Kidney (tissue), 14 donors: ENCODE results near the gene PPP2R2C. TPM values are rescaled to one million over a fixed set of nuclear protein-coding genes. Genes with fewer than 3 reads are reported as not detected.
A peak's percentile ranks its signal among the peaks of the same experiment; 100 is the strongest.

ENCODE experiments used
- DNase-seq, 5 donors: peaks; one replicate each; pipeline ENCODE4 v3.0.0-alpha.2; 2013 to 2020
- FAIRE-seq: peaks from 2 replicates; lab custom pipeline; 2012; peaks lifted over from hg19 to GRCh38; lab: Jason Lieb, UNC
- H3K27ac ChIP-seq, 2 donors: one replicate each; pipeline ENCODE4 v1.7.0; 2013; ENCODE audit warnings: low read depth in 2 of 2, low read length in 2 of 2, inconsistent platforms in 1 of 2
- H3K27me3 ChIP-seq: one replicate; pipeline ENCODE4 v1.7.1; 2013; ENCODE audit warnings: low read length, inconsistent platforms; ENCODE audit not compliant: control insufficient read depth, insufficient read depth
- H3K36me3 ChIP-seq, 3 donors: one replicate each; pipeline versions ENCODE4 v1.7.0 to v1.7.1; 2013; ENCODE audit warnings: low read length in 3 of 3, control low read depth in 1 of 3, inconsistent platforms in 1 of 3; ENCODE audit not compliant: insufficient read depth in 3 of 3, control insufficient read depth in 2 of 3
- H3K4me1 ChIP-seq, 3 donors: one replicate each; pipeline versions ENCODE4 v1.7.0 to v1.7.1; 2013; ENCODE audit warnings: low read length in 3 of 3, inconsistent platforms in 1 of 3, low read depth in 1 of 3; ENCODE audit not compliant: control insufficient read depth in 2 of 3, insufficient read depth in 2 of 3
- H3K4me3 ChIP-seq, 3 donors: one replicate each; pipeline versions ENCODE4 v1.7.0 to v1.8.1; 2013; ENCODE audit warnings: low read length in 3 of 3, control low read depth in 1 of 3, inconsistent platforms in 1 of 3
- H3K9ac ChIP-seq, 3 donors: one replicate each; pipeline versions ENCODE4 v1.7.0 to v1.7.1; 2013; ENCODE audit warnings: low read length in 3 of 3, control low read depth in 1 of 3, inconsistent platforms in 1 of 3
- H3K9me3 ChIP-seq, 3 donors: one replicate each; pipeline versions ENCODE4 v1.7.0 to v1.7.1; 2013; ENCODE audit warnings: low read length in 3 of 3, control low read depth in 1 of 3, inconsistent platforms in 1 of 3; ENCODE audit not compliant: control insufficient read depth in 2 of 3, insufficient read depth in 1 of 3
- intact Hi-C: fragments of 100-400 bp; cut with DNase I; formaldehyde crosslinking; loops from one replicate; pipeline ENCODE4 v1.11.1; 2022
- polyA plus RNA-seq: library from polyadenylated mRNA; stranded (reverse); fragments of 350-450 nt; fragmentation: Illumina TruSeq; extraction: RNeasy Lipid Tissue Mini Kit (QIAGEN cat#74804); gene quantifications from one replicate; pipeline ENCODE4 v1.2.3, GENCODE V29; 2014; ENCODE audit warnings: low read depth, low replicate concordance; ENCODE audit not compliant: insufficient read depth
- total RNA-seq: library from RNA; stranded (reverse); fragmentation: NEBNext Ultra II Directional; extraction: Animal tissue kit (Norgen Biotek cat#: 25700); gene quantifications from one replicate; pipeline ENCODE4 v1.2.1, GENCODE V29; 2021
- TF ChIP-seq, protein P1 (sequence below): IDR thresholded peaks from 3 replicates; pipeline ENCODE4 v1.5.1; 2012; ENCODE audit warnings: mild to moderate bottlenecking, moderate library complexity, borderline replicate concordance; ENCODE audit not compliant: insufficient read depth; ENCODE audit errors: extremely low read depth
- donor health status: control.
- donor health status: control.
- donor health status: control.
- donor health status: control.
- donor health status: control.
- donor health status: DM: yes; HTN: yes; CAD: no.
- donor health status: Normal renal cell carcinoma (clear cell type).

PPP2R2C gene
- total and polyA plus RNA-seq, 2 donors from 2014 or later: 0.39 to 0.82 TPM

DNA sequence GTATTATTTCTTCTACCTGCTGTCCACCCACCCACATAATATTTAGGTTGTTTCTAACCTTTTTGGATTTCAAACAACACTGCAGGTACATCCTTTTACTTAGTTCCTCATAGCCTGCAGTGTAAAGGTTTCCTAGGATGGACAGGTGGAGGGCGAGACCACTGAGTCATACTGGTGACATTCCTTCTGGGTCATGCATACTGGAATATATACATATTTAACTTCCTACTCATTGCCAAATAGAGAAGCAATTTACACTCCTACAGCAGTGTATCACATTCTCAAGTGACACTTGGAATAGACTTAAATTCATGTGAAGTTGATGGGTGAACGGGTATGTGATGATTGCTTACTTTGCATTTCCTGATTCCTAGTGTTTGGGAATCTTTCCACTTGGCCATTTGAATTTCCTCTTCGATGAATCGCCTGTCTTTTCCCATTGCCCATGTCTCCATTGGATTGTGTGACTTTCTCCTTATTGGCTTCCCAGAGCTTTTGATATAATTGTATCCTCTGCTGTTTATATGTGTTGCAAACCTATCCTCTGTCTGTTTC lies 8.2 kb upstream of the PPP2R2C start:
- peaks cover 4% of the 10 kb centered on the region for H3K27me3 ChIP-seq
- H3K36me3 ChIP-seq: no peaks in the 10 kb centered on the region
- H3K27ac ChIP-seq: no peak overlapping the region
- TF ChIP-seq, protein P1, sequence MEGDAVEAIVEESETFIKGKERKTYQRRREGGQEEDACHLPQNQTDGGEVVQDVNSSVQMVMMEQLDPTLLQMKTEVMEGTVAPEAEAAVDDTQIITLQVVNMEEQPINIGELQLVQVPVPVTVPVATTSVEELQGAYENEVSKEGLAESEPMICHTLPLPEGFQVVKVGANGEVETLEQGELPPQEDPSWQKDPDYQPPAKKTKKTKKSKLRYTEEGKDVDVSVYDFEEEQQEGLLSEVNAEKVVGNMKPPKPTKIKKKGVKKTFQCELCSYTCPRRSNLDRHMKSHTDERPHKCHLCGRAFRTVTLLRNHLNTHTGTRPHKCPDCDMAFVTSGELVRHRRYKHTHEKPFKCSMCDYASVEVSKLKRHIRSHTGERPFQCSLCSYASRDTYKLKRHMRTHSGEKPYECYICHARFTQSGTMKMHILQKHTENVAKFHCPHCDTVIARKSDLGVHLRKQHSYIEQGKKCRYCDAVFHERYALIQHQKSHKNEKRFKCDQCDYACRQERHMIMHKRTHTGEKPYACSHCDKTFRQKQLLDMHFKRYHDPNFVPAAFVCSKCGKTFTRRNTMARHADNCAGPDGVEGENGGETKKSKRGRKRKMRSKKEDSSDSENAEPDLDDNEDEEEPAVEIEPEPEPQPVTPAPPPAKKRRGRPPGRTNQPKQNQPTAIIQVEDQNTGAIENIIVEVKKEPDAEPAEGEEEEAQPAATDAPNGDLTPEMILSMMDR: no peak
- H3K9ac ChIP-seq: no peak overlapping the region
- DNase-seq (no peak), FAIRE-seq (no peak)
- intact Hi-C loops: no loop called here
- H3K9me3 ChIP-seq: no peaks in the 10 kb centered on the region
- H3K4me3 ChIP-seq: no peak overlapping the region
- H3K4me1 ChIP-seq: no peaks in the 10 kb centered on the region

- Histone ChIP-seq H3K27ac (no peak overlapping the region), H3K36me3 (no peaks in the 10 kb centered on the region), H3K9me3 (no peaks in the 10 kb centered on the region), H3K4me1 (no peaks in the 10 kb centered on the region), H3K4me3 (no peak overlapping the region), H3K9ac (no peak overlapping the region), H3K27me3 (peaks cover 4% of the 10 kb centered on the region)
- TF ChIP-seq, protein P1: no peak
- DNase-seq: peak in 1 of 5 donors; percentile 7
- FAIRE-seq: no peak
- intact Hi-C loops: no loop called here
These were observed 6.3 kb upstream of the PPP2R2C start for GRCh38 chr4:6478546-6479220.

GRCh38 chr4:6476893-6477292 lies 4.5 kb upstream of the PPP2R2C start:
- intact Hi-C loops: no loop called here
- FAIRE-seq (no peak), DNase-seq (peak in 1 of 5 donors; percentile 3)
- Histone ChIP-seq H3K9me3 (no peaks in the 10 kb centered on the region), H3K4me1 (no peaks in the 10 kb centered on the region), H3K27me3 (peaks cover 3% of the 10 kb centered on the region), H3K27ac (no peak overlapping the region), H3K9ac (no peak overlapping the region), H3K36me3 (no peaks in the 10 kb centered on the region), H3K4me3 (no peak overlapping the region)
- TF ChIP-seq, protein P1: no peak
